ENCODE measurements around the gene A2M. TPM values are rescaled to one million over a fixed set of nuclear protein-coding genes. Genes with fewer than 3 reads are reported as not detected.

A2M gene
- total RNA-seq, 1 experiment from 2014 or later: not detected

GRCh38 chr12:9149372-9149771, 33.7 kb upstream of the A2M start:
- no peak overlapping the region for H3K4me3 ChIP-seq (ENCODE audit: low read length)
- H3K27me3 ChIP-seq (ENCODE audit: low read length): no peaks in the 10 kb centered on the region
- BruUV-seq (replicated peaks): no TSS peak
- ChIA-PET CTCF (no interaction called here), POLR2A (ENCODE audit: unreplicated experiment) (no interaction called here)
- no peak overlapping the region for H2AFZ ChIP-seq (ENCODE audit: low read length)
- no peak overlapping the region for H3K27ac ChIP-seq (ENCODE audit: low read length)
- ATAC-seq: no peak
- H3K36me3 ChIP-seq (ENCODE audit: low read depth, low read length): no peaks in the 10 kb centered on the region
- H3K9me2 ChIP-seq (replicated peaks; ENCODE audit: low read length): no peaks in the 10 kb centered on the region
- H3K9me3 ChIP-seq (ENCODE audit: low read length): no peaks in the 10 kb centered on the region
- H3F3A ChIP-seq (ENCODE audit: low read length, unreplicated experiment): no peaks in the 10 kb centered on the region
- no peaks in the 10 kb centered on the region for H4K20me1 ChIP-seq (ENCODE audit: low read length)
- intact Hi-C loops (cut with micrococcal nuclease): no loop called here
- TF ChIP-seq CTCF (conservative IDR thresholded peaks at IDR 0.05; ENCODE audit: low read depth, low read length) (peak; percentile 45), EZH2 (IDR thresholded peaks at IDR 0.05; ENCODE audit: low read length, unreplicated experiment) (no peak)
- H3K9ac ChIP-seq (ENCODE audit: low read length): no peak overlapping the region
- no peaks in the 10 kb centered on the region for H3K4me1 ChIP-seq (ENCODE audit: insufficient read depth, low read length)
- DNase-seq: no peak
- no peaks in the 10 kb centered on the region for H3K79me2 ChIP-seq (ENCODE audit: low read length)
- H3K4me2 ChIP-seq (ENCODE audit: low read length): no peak overlapping the region

DNA sequence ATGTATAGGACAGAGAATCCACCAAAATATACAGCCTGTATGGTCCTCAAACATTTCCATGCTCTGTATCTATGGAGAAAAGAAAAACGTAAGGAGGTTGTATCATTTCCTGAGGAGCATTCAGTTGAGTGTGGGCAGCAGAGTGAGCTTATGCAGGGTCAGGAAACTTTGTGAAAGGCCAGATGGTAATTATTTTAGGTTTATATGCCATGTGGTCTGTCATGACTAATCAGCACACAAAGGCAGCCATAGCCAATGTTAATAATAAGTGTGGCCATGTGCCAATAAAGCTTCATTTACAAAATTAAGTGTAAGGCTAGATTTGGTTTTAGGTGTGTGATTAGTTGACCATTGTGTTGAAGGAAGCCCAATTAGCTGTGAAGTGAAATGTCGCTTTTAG, 33.2 kb upstream of the A2M start:
- POLR2A ChIA-PET (ENCODE audit: unreplicated experiment): no interaction called here
- BruUV-seq (replicated peaks): no TSS peak
- Histone ChIP-seq H3K9ac (ENCODE audit: low read length) (no peak overlapping the region), H3K4me3 (ENCODE audit: low read length) (no peak overlapping the region), H3F3A (ENCODE audit: low read length, unreplicated experiment) (no peaks in the 10 kb centered on the region), H4K20me1 (ENCODE audit: low read length) (no peaks in the 10 kb centered on the region), H3K4me2 (ENCODE audit: low read length) (no peak overlapping the region), H3K36me3 (ENCODE audit: low read depth, low read length) (no peaks in the 10 kb centered on the region), H3K4me1 (ENCODE audit: insufficient read depth, low read length) (no peaks in the 10 kb centered on the region), H3K9me2 (replicated peaks; ENCODE audit: low read length) (no peaks in the 10 kb centered on the region), H3K27ac (ENCODE audit: low read length) (no peak overlapping the region), H3K9me3 (ENCODE audit: low read length) (no peaks in the 10 kb centered on the region), H3K27me3 (ENCODE audit: low read length) (no peaks in the 10 kb centered on the region), H2AFZ (ENCODE audit: low read length) (no peak overlapping the region), H3K79me2 (ENCODE audit: low read length) (no peaks in the 10 kb centered on the region)
- DNase-seq (no peak), ATAC-seq (no peak)
- CTCF ChIA-PET: no interaction called here
- TF ChIP-seq EZH2phosphoT487 (IDR thresholded peaks at IDR 0.05; ENCODE audit: borderline replicate concordance, low read length) (no peak), EZH2 (IDR thresholded peaks at IDR 0.05; ENCODE audit: low read length, unreplicated experiment) (no peak), CTCF (conservative IDR thresholded peaks at IDR 0.05; ENCODE audit: low read depth, low read length) (no peak)
- intact Hi-C loops (cut with micrococcal nuclease): no loop called here

- Histone ChIP-seq H3K4me1 (ENCODE audit: insufficient read depth, low read length) (no peaks in the 10 kb centered on the region), H2AFZ (ENCODE audit: low read length) (no peak overlapping the region), H3K9me2 (replicated peaks; ENCODE audit: low read length) (no peaks in the 10 kb centered on the region), H4K20me1 (ENCODE audit: low read length) (no peaks in the 10 kb centered on the region), H3K27me3 (ENCODE audit: low read length) (no peaks in the 10 kb centered on the region), H3K4me2 (ENCODE audit: low read length) (no peak overlapping the region), H3K36me3 (ENCODE audit: low read depth, low read length) (no peaks in the 10 kb centered on the region), H3K79me2 (ENCODE audit: low read length) (no peaks in the 10 kb centered on the region), H3K27ac (ENCODE audit: low read length) (no peak overlapping the region), H3F3A (ENCODE audit: low read length, unreplicated experiment) (no peaks in the 10 kb centered on the region), H3K4me3 (ENCODE audit: low read length) (no peak overlapping the region), H3K9ac (ENCODE audit: low read length) (no peak overlapping the region), H3K9me3 (ENCODE audit: low read length) (no peaks in the 10 kb centered on the region)
- ChIA-PET POLR2A (ENCODE audit: unreplicated experiment) (no interaction called here), CTCF (no interaction called here)
- DNase-seq (no peak), ATAC-seq (no peak)
- intact Hi-C loops (cut with micrococcal nuclease): no loop called here
- TF ChIP-seq CTCF (conservative IDR thresholded peaks at IDR 0.05; ENCODE audit: low read depth, low read length) (no peak), EZH2 (IDR thresholded peaks at IDR 0.05; ENCODE audit: low read length, unreplicated experiment) (no peak), EZH2phosphoT487 (IDR thresholded peaks at IDR 0.05; ENCODE audit: borderline replicate concordance, low read length) (no peak)
- BruUV-seq (replicated peaks): no TSS peak
These were observed 31.7 kb upstream of the A2M start for GRCh38 chr12:9147461-9147860.

Data from PC-3 (cell line).